ENCODE data around the gene HHAT. TPM values are rescaled to one million over a fixed set of nuclear protein-coding genes. Genes with fewer than 3 reads are reported as not detected.

HHAT gene
- polyA plus RNA-seq, 1 donor from 2014 or later = 5.3 TPM

GRCh38 chr1:210709701-210710100, 381.0 kb downstream of the HHAT start:
- H3K27ac ChIP-seq (ENCODE audit: low read length) = no peak overlapping the region
- no peaks in the 10 kb centered on the region for H3F3A ChIP-seq (ENCODE audit: insufficient read depth, low read length, poor library complexity, severe bottlenecking)
- no peak overlapping the region for H3K9ac ChIP-seq (ENCODE audit: low read length)
- no peak overlapping the region for H3K4me3 ChIP-seq (ENCODE audit: low read length)
- no peak for TF ChIP-seq POLR2AphosphoS5 (IDR thresholded peaks at IDR 0.05)
- TF ChIP-seq RAD21 (conservative IDR thresholded peaks at IDR 0.05) = no peak
- no peak for TF ChIP-seq REST (IDR thresholded peaks at IDR 0.05; ENCODE audit: borderline replicate concordance)
- no peak for TF ChIP-seq CTCF (IDR thresholded peaks at IDR 0.05; ENCODE audit: poor library complexity, severe bottlenecking)
- TF ChIP-seq MXI1 (conservative IDR thresholded peaks at IDR 0.05; ENCODE audit: poor library complexity, severe bottlenecking) = no peak
- TF ChIP-seq TAF1 (IDR thresholded peaks at IDR 0.05; ENCODE audit: low read depth) = no peak
- no peak for TF ChIP-seq SMC3 (conservative IDR thresholded peaks at IDR 0.05; ENCODE audit: poor library complexity)
- no peak for TF ChIP-seq EZH2 (IDR thresholded peaks at IDR 0.05; ENCODE audit: borderline replicate concordance, insufficient read depth, low read length, poor library complexity, severe bottlenecking)
- TF ChIP-seq EP300 (conservative IDR thresholded peaks at IDR 0.05; ENCODE audit: poor library complexity, severe bottlenecking) = no peak
- H3K27me3 ChIP-seq (ENCODE audit: insufficient read depth, low read depth, low read length) = no peaks in the 10 kb centered on the region
- no peaks in the 10 kb centered on the region for H3K9me2 ChIP-seq (ENCODE audit: insufficient read depth, low read length)
- H3K4me2 ChIP-seq (ENCODE audit: low read length) = no peak overlapping the region
- H3K9me3 ChIP-seq (ENCODE audit: low read length) = no peaks in the 10 kb centered on the region
- H4K20me1 ChIP-seq (ENCODE audit: insufficient read depth) = no peaks in the 10 kb centered on the region
- H2AFZ ChIP-seq (ENCODE audit: low read depth, low read length) = no peak overlapping the region
- no peaks in the 10 kb centered on the region for H3K36me3 ChIP-seq (ENCODE audit: insufficient read depth, low read length)
- H3K79me2 ChIP-seq (replicated peaks; ENCODE audit: insufficient read depth, low read length) = no peaks in the 10 kb centered on the region

- no peak overlapping the region for H2AFZ ChIP-seq (ENCODE audit: low read depth, low read length)
- no peak overlapping the region for H3K27ac ChIP-seq (ENCODE audit: low read length)
- TF ChIP-seq EP300 (conservative IDR thresholded peaks at IDR 0.05; ENCODE audit: poor library complexity, severe bottlenecking) = no peak
- TF ChIP-seq CTCF (IDR thresholded peaks at IDR 0.05; ENCODE audit: poor library complexity, severe bottlenecking) = no peak
- no peak for TF ChIP-seq POLR2AphosphoS5 (IDR thresholded peaks at IDR 0.05)
- no peak for TF ChIP-seq SMC3 (conservative IDR thresholded peaks at IDR 0.05; ENCODE audit: poor library complexity)
- TF ChIP-seq TAF1 (IDR thresholded peaks at IDR 0.05; ENCODE audit: low read depth) = no peak
- no peak for TF ChIP-seq REST (IDR thresholded peaks at IDR 0.05; ENCODE audit: borderline replicate concordance)
- no peak for TF ChIP-seq RAD21 (conservative IDR thresholded peaks at IDR 0.05)
- TF ChIP-seq EZH2 (IDR thresholded peaks at IDR 0.05; ENCODE audit: borderline replicate concordance, insufficient read depth, low read length, poor library complexity, severe bottlenecking) = no peak
- TF ChIP-seq MXI1 (conservative IDR thresholded peaks at IDR 0.05; ENCODE audit: poor library complexity, severe bottlenecking) = no peak
Observed at GRCh38 chr1:210711825-210712612, 383.3 kb downstream of the HHAT start.

More at GRCh38 chr1:210711825-210712612, 383.3 kb downstream of the HHAT start:
- H3K79me2 ChIP-seq (replicated peaks; ENCODE audit: insufficient read depth, low read length) = no peaks in the 10 kb centered on the region
- H3K9ac ChIP-seq (ENCODE audit: low read length) = no peak overlapping the region
- H3K27me3 ChIP-seq (ENCODE audit: insufficient read depth, low read depth, low read length) = no peaks in the 10 kb centered on the region
- no peak overlapping the region for H3K4me3 ChIP-seq (ENCODE audit: low read length)
- no peaks in the 10 kb centered on the region for H3K9me2 ChIP-seq (ENCODE audit: insufficient read depth, low read length)
- H3K36me3 ChIP-seq (ENCODE audit: insufficient read depth, low read length) = no peaks in the 10 kb centered on the region
- H3K9me3 ChIP-seq (ENCODE audit: low read length) = no peaks in the 10 kb centered on the region
- no peak overlapping the region for H3K4me2 ChIP-seq (ENCODE audit: low read length)
- no peaks in the 10 kb centered on the region for H3F3A ChIP-seq (ENCODE audit: insufficient read depth, low read length, poor library complexity, severe bottlenecking)
- no peaks in the 10 kb centered on the region for H4K20me1 ChIP-seq (ENCODE audit: insufficient read depth)
